IMR-90 (cell line): Measurements from ENCODE around the gene CSNK1D. TPM values are rescaled to one million over a fixed set of nuclear protein-coding genes. Genes with fewer than 3 reads are reported as not detected.

ENCODE experiments used
- ATAC-seq: fragments of 200-7000 bp; cut with Tn5 transposase; 2 replicates; pipeline ENCODE4 v1.9.1; 2020; ENCODE audit warnings: low read depth, mild to moderate bottlenecking, moderate library complexity
- BruUV-seq: library from RNA; stranded (reverse); fragments of 400-500 nt; replicated peaks from 2 replicates; lab custom pipeline; 2021; lab: Mats Ljungman, UMichigan
- CTCF ChIA-PET: fragments of 300-600 bp; formaldehyde crosslinking; extraction: SDS; loops from one replicate; lab custom pipeline; 2021; ENCODE audit warnings: antibody characterized with exemption; lab: Yijun Ruan, JAX
- POLR2A ChIA-PET: fragments of 300-600 bp; sonication (Branson Sonifier 250); formaldehyde crosslinking; loops from one replicate; lab custom pipeline; 2022; ENCODE audit warnings: antibody characterized with exemption; ENCODE audit not compliant: unreplicated experiment; lab: Charles Lee
- DNase-seq: peaks from one replicate; pipeline ENCODE4 v3.0.0; 2013
- H2AFZ ChIP-seq: replicated peaks from 2 replicates; pipeline ENCODE3; 2013; ENCODE audit warnings: low read length, mild to moderate bottlenecking; ENCODE audit not compliant: poor library complexity
- H2AK5ac ChIP-seq: 2 replicates; pipeline ENCODE4 v1.6.1; 2013; ENCODE audit warnings: low read depth, low read length, inconsistent platforms
- H2AK9ac ChIP-seq: replicated peaks from 2 replicates; pipeline ENCODE3; 2013; ENCODE audit warnings: mild to moderate bottlenecking, low read depth, low read length, moderate library complexity; ENCODE audit not compliant: poor library complexity
- H2BK120ac ChIP-seq: 2 replicates; pipeline ENCODE4 v1.6.1; 2013; ENCODE audit warnings: low read depth, low read length, inconsistent platforms
- H2BK15ac ChIP-seq: 3 replicates; pipeline ENCODE4 v1.6.1; 2013; ENCODE audit warnings: low read depth, low read length, inconsistent platforms
- H2BK20ac ChIP-seq: 2 replicates; pipeline ENCODE4 v1.6.1; 2013; ENCODE audit warnings: low read depth, mild to moderate bottlenecking, inconsistent platforms, low read length, moderate library complexity
- H2BK5ac ChIP-seq: 2 replicates; pipeline ENCODE4 v1.6.1; 2013; ENCODE audit warnings: mild to moderate bottlenecking, low read depth, low read length, inconsistent platforms; ENCODE audit not compliant: poor library complexity, severe bottlenecking
- H3K14ac ChIP-seq: replicated peaks from 2 replicates; pipeline ENCODE4 v1.6.1; 2013; ENCODE audit warnings: low read depth, low read length, inconsistent platforms
- H3K18ac ChIP-seq: 2 replicates; pipeline ENCODE4 v1.6.1; 2013; ENCODE audit warnings: low read depth, low read length, control low read depth
- H3K23ac ChIP-seq: 2 replicates; pipeline ENCODE4 v1.6.1; 2013; ENCODE audit warnings: low read depth, low read length, inconsistent platforms
- H3K27ac ChIP-seq: 2 replicates; pipeline ENCODE4 v1.5.1; 2013; ENCODE audit warnings: mild to moderate bottlenecking, control low read depth, low read length; ENCODE audit not compliant: insufficient read depth
- H3K27me3 ChIP-seq: 2 replicates; pipeline ENCODE4 v1.6.1; 2013; ENCODE audit warnings: low read length; ENCODE audit not compliant: control insufficient read depth, insufficient read depth
- H3K36me3 ChIP-seq: 2 replicates; pipeline ENCODE4 v1.6.1; 2013; ENCODE audit warnings: low read length, mixed read lengths; ENCODE audit not compliant: control insufficient read depth, insufficient read depth
- H3K4ac ChIP-seq: 2 replicates; pipeline ENCODE4 v1.6.1; 2013; ENCODE audit warnings: low read depth, low read length, inconsistent platforms
- H3K4me1 ChIP-seq: 2 replicates; pipeline ENCODE4 v1.6.1; 2013; ENCODE audit warnings: low read length, mixed read lengths; ENCODE audit not compliant: control insufficient read depth, insufficient read depth
- H3K4me2 ChIP-seq: 2 replicates; pipeline ENCODE4 v1.6.1; 2013; ENCODE audit warnings: low read depth, mild to moderate bottlenecking, control low read depth, low read length, moderate library complexity
- H3K4me3 ChIP-seq: 2 replicates; pipeline ENCODE4 v1.5.1; 2013; ENCODE audit warnings: low read depth, mild to moderate bottlenecking, control low read depth, low read length, moderate library complexity; ENCODE audit not compliant: insufficient read depth
- H3K56ac ChIP-seq: 2 replicates; pipeline ENCODE4 v1.6.1; 2013; ENCODE audit warnings: low read length, inconsistent platforms; ENCODE audit not compliant: insufficient read depth; ENCODE audit errors: extremely low read depth
- H3K79me1 ChIP-seq, 2 experiments: 2 replicates each; pipeline ENCODE4 v1.6.1; 2013; ENCODE audit warnings: low read length in 2 of 2, inconsistent platforms in 1 of 2, low read depth in 1 of 2
- H3K9ac ChIP-seq: 2 replicates; pipeline ENCODE4 v1.6.1; 2013; ENCODE audit warnings: low read depth, low read length, control low read depth
- H3K9me1 ChIP-seq: 2 replicates; pipeline ENCODE4 v1.6.1; 2013; ENCODE audit warnings: low read length, inconsistent platforms; ENCODE audit not compliant: insufficient read depth
- H3K9me3 ChIP-seq: 2 replicates; pipeline ENCODE4 v1.6.1; 2013; ENCODE audit warnings: low read length; ENCODE audit not compliant: control insufficient read depth, insufficient read depth
- H4K20me1 ChIP-seq: 2 replicates; pipeline ENCODE4 v1.6.1; 2013; ENCODE audit warnings: low read length, inconsistent platforms; ENCODE audit not compliant: insufficient read depth
- H4K5ac ChIP-seq: 2 replicates; pipeline ENCODE4 v1.6.1; 2013; ENCODE audit warnings: mild to moderate bottlenecking, low read depth, low read length, control low read depth
- H4K8ac ChIP-seq, 2 experiments: 2 replicates each; pipeline ENCODE4 v1.6.1; 2013; ENCODE audit warnings: low read depth in 2 of 2, low read length in 2 of 2, control low read depth in 1 of 2, inconsistent platforms in 1 of 2
- H4K91ac ChIP-seq: 2 replicates; pipeline ENCODE4 v1.6.1; 2013; ENCODE audit warnings: low read depth, low read length, inconsistent platforms; ENCODE audit not compliant: insufficient read depth
- BHLHE40 ChIP-seq: fragments of 150-350 bp; IDR thresholded peaks from 2 replicates; pipeline ENCODE4 v1.6.1; 2016; ENCODE audit warnings: mild to moderate bottlenecking, low read depth, low read length
- CEBPB ChIP-seq: IDR thresholded peaks from 2 replicates; pipeline ENCODE4 v1.6.1; 2012; ENCODE audit warnings: low read depth, low read length, improper control_type of control experiment
- ELK1 ChIP-seq: fragments of 150-350 bp; IDR thresholded peaks from 2 replicates; pipeline ENCODE4 v1.6.1; 2016; ENCODE audit warnings: low read depth, mild to moderate bottlenecking, low read length, moderate library complexity, borderline replicate concordance
- MAZ ChIP-seq: IDR thresholded peaks from 2 replicates; pipeline ENCODE4 v1.6.1; 2012; ENCODE audit warnings: low read depth, mild to moderate bottlenecking, low read length, improper control_type of control experiment, moderate library complexity, borderline replicate concordance
- NFE2L2 ChIP-seq: fragments of 150-350 bp; IDR thresholded peaks from 2 replicates; pipeline ENCODE4 v1.6.1; 2016; ENCODE audit warnings: low read depth, mild to moderate bottlenecking, low read length
- RAD21 ChIP-seq: IDR thresholded peaks from 2 replicates; pipeline ENCODE4 v1.6.1; 2012; ENCODE audit warnings: low read length, improper control_type of control experiment
- RCOR1 ChIP-seq: IDR thresholded peaks from 2 replicates; pipeline ENCODE4 v1.6.1; 2012; ENCODE audit warnings: mild to moderate bottlenecking, low read length, improper control_type of control experiment; ENCODE audit not compliant: insufficient replicate concordance
- RFX5 ChIP-seq: IDR thresholded peaks from 2 replicates; pipeline ENCODE4 v1.8.0; 2012; ENCODE audit warnings: low read depth, mild to moderate bottlenecking, low read length, moderate library complexity
- SMC3 ChIP-seq: fragments of 150-350 bp; IDR thresholded peaks from 2 replicates; pipeline ENCODE4 v1.6.1; 2016; ENCODE audit warnings: low read depth, mild to moderate bottlenecking, antibody characterized with exemption, low read length, moderate library complexity
- WGBS, 2 experiments: methylation state at CpG; one replicate each; pipeline versions ENCODE4 v1.1.5 to v1.1.7; 2013; ENCODE audit warnings: missing lambda C conversion rate in 2 of 2; ENCODE audit not compliant: insufficient read length in 1 of 2; ENCODE audit errors: extremely low coverage in 2 of 2; 5-methylcytosine and 5-hydroxymethylcytosine counted together
- dilution Hi-C: fragments of 300-500 bp; cut with HindIII; formaldehyde crosslinking; loops from one replicate; pipeline ENCODE4 v1.14.3; 2018; ENCODE audit warnings: low sequenced_read_pairs; ENCODE audit not compliant: unreplicated experiment
- in situ Hi-C: fragments of 300-500 bp; cut with MboI; formaldehyde crosslinking; loops from 3 replicates; pipeline ENCODE4 v1.14.3; 2019; ENCODE audit warnings: low sequenced_read_pairs, inconsistent platforms, mixed read lengths
- intact Hi-C: fragments of 100-400 bp; cut with micrococcal nuclease; formaldehyde crosslinking; loops from 2 replicates; pipeline ENCODE4 v1.10.0; 2022
- polyA plus RNA-seq, 3 experiments: library from polyadenylated mRNA; depleted of rRNA; stranded (reverse); fragments of >200 nt; gene quantifications; 2 replicates each; pipeline ENCODE4 v1.2.3, GENCODE V29; 2012; ENCODE audit warnings: low replicate concordance in 1 of 3
- total RNA-seq: library from RNA; depleted of rRNA; stranded (reverse); fragments of >200 nt; gene quantifications from 2 replicates; pipeline ENCODE4 v1.2.3, GENCODE V29; 2012
- TF ChIP-seq, protein P1 (sequence below): conservative IDR thresholded peaks from 2 replicates; pipeline ENCODE4 v1.5.1; 2012; ENCODE audit warnings: mild to moderate bottlenecking, low read depth, low read length, improper control_type of control experiment
- TF ChIP-seq, protein P2 (sequence below): fragments of 150-350 bp; IDR thresholded peaks from 2 replicates; pipeline ENCODE4 v1.6.1; 2017; ENCODE audit warnings: mild to moderate bottlenecking, antibody characterized with exemption, low read length, low read depth

CSNK1D gene
- total and polyA plus RNA-seq, 2 of the 4 experiments (the other 2 are of a cell fraction), result 47.1 to 186 TPM

DNA sequence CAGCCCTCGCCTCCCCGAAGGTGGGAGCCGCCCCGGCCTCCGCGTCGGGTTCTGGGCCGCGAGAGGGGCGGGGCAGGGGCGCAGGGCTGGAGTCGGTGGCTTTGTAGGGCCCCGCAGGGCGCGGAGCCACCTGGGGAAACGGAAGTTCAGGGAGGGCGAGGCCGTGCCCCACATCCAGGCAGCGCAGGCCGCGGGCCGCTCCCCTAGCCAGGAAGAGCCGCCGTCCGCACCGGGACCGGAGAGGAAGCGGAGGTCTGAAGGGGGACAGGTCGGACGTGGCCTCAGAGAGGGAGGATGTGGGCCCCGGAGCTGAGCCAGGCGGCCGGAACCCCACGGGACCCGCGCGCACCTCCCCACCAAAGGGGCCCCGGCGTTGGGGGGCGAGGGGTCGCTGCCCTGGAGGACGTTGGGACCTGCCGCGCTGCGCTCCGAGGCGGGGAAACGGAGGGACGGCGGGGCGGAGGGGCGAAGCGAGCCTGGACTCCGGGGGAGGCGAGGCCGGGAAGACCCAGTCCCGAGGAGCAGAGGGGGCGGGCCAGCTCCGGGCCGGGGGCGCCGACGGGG, 45.1 kb downstream of the CSNK1D start (continued):
- no peak for TF ChIP-seq BHLHE40

DNA sequence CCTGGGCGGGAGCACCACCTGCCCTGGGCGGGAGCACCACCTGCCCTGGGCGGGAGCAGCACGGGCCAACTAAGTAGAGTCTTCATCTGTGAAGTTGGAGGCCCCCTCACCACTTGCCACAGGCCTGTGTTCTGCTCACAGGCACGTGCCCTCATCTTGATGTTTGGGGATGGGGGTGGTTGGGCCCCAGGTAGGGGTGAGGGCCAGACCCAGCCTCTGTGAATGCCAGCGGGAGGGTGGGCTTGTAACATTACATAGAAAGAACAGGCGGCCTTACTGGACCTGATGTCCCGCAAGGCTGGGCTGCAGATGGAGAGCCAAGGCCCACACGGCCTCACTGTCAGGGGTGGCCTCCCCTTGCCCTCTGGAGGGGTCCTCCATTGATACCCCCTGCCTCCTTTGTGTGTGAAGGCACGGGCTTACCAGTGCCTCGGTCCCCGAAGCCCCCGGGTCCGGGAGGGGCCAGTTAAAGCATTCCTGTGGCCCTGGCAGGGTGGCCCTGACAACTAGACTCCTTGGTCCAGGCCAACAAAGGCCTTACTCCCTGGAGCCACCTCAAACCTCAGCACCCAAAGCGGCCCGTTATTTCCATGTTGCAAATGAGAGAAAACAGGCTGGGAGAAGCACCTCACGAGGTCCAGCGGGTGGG, 45.7 kb downstream of the CSNK1D start:
- no peak overlapping the region for H2AFZ ChIP-seq
- TF ChIP-seq, protein P1, sequence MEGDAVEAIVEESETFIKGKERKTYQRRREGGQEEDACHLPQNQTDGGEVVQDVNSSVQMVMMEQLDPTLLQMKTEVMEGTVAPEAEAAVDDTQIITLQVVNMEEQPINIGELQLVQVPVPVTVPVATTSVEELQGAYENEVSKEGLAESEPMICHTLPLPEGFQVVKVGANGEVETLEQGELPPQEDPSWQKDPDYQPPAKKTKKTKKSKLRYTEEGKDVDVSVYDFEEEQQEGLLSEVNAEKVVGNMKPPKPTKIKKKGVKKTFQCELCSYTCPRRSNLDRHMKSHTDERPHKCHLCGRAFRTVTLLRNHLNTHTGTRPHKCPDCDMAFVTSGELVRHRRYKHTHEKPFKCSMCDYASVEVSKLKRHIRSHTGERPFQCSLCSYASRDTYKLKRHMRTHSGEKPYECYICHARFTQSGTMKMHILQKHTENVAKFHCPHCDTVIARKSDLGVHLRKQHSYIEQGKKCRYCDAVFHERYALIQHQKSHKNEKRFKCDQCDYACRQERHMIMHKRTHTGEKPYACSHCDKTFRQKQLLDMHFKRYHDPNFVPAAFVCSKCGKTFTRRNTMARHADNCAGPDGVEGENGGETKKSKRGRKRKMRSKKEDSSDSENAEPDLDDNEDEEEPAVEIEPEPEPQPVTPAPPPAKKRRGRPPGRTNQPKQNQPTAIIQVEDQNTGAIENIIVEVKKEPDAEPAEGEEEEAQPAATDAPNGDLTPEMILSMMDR, result no peak
- TF ChIP-seq RCOR1 (no peak), RFX5 (no peak), RAD21 (no peak), ELK1 (no peak), MAZ (no peak), SMC3 (no peak), BHLHE40 (no peak), NFE2L2 (no peak), CEBPB (no peak)
- TF ChIP-seq, protein P2, sequence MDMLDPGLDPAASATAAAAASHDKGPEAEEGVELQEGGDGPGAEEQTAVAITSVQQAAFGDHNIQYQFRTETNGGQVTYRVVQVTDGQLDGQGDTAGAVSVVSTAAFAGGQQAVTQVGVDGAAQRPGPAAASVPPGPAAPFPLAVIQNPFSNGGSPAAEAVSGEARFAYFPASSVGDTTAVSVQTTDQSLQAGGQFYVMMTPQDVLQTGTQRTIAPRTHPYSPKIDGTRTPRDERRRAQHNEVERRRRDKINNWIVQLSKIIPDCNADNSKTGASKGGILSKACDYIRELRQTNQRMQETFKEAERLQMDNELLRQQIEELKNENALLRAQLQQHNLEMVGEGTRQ, result no peak

More for the DNA sequence above, 45.7 kb downstream of the CSNK1D start:
- DNase-seq (no peak), ATAC-seq (no peak)
- Histone ChIP-seq H4K20me1 (peaks cover 39% of the 10 kb centered on the region), H2AK5ac (peak overlapping the region; percentile 85), H3K4me2 (no peak overlapping the region), H4K91ac (peak overlapping the region; percentile 78; the same call in 1 of the 2 replicates), H3K23ac (no peak overlapping the region), H3K4ac (peak overlapping the region; percentile 66; the same call in 1 of the 2 replicates), H3K9me1 (no peaks in the 10 kb centered on the region), H2AK9ac (peak overlapping the region; percentile 98), H3K18ac (no peak overlapping the region), H3K4me1 (peaks cover 12% of the 10 kb centered on the region), H2BK20ac (no peak overlapping the region), H2BK5ac (peak overlapping the region; percentile 69), H3K27me3 (no peaks in the 10 kb centered on the region), H3K9ac (no peak overlapping the region), H3K79me1 (peaks cover 0 to 43% of the 10 kb centered on the region in 2 experiments; a peak in 3 of 4 replicates), H2BK120ac (peak overlapping the region; percentile 61; the same call in 1 of the 2 replicates), H3K14ac (no peak overlapping the region), H3K4me3 (no peak overlapping the region), H3K36me3 (no peaks in the 10 kb centered on the region), H3K27ac (no peak overlapping the region; the same call in 1 of the 2 replicates), H4K8ac (peak overlapping the region; percentile 66 to 70; a peak in 2 of 4 replicates), H3K56ac (no peak overlapping the region), H2BK15ac (peak overlapping the region; percentile 34; the same call in 1 of the 3 replicates), H4K5ac (peak overlapping the region; percentile 15; the same call in 1 of the 2 replicates), H3K9me3 (no peaks in the 10 kb centered on the region)
- dilution Hi-C loops (no loop called here), in situ Hi-C loops (no loop called here), intact Hi-C loops (no loop called here)
- no TSS peak for BruUV-seq
- CTCF ChIA-PET, result no interaction called here
- POLR2A ChIA-PET, result no interaction called here
- 60% methylated on average over 3 of the region's 18 CpGs; no CpG with 5 or more reads in 1 of the 2 experiments for WGBS, 2 experiments
